GM18511 (cell line): Measurements from ENCODE around the gene COX4I1.
A peak's percentile ranks its signal among the peaks of the same experiment; 100 is the strongest.
"Not testable (repeated sequence)": the region's sequence is repeated elsewhere in the genome, so short reads cannot be mapped to it uniquely, and the experiment has no call there.

Experiments
- ATAC-seq: cut with Tn5 transposase; IDR thresholded peaks from one replicate; pipeline ENCODE4 v1.9.1; 2021; ENCODE audit warnings: mild to moderate bottlenecking, moderate library complexity; ENCODE audit not compliant: unreplicated experiment

Gene COX4I1

GRCh38 chr16:85798283-85798776, 1.2 kb upstream of the COX4I1 start:
- no peak for ATAC-seq

GRCh38 chr16:85798901-85799496, 496 bp upstream of the COX4I1 start:
- ATAC-seq: peak; percentile 25

GRCh38 chr16:85800321-85800669, 800 bp downstream of the COX4I1 start:
- ATAC-seq: peak; percentile 8

- ATAC-seq: no peak
These were observed 4.1 kb downstream of the COX4I1 start for GRCh38 chr16:85803570-85803969.

DNA sequence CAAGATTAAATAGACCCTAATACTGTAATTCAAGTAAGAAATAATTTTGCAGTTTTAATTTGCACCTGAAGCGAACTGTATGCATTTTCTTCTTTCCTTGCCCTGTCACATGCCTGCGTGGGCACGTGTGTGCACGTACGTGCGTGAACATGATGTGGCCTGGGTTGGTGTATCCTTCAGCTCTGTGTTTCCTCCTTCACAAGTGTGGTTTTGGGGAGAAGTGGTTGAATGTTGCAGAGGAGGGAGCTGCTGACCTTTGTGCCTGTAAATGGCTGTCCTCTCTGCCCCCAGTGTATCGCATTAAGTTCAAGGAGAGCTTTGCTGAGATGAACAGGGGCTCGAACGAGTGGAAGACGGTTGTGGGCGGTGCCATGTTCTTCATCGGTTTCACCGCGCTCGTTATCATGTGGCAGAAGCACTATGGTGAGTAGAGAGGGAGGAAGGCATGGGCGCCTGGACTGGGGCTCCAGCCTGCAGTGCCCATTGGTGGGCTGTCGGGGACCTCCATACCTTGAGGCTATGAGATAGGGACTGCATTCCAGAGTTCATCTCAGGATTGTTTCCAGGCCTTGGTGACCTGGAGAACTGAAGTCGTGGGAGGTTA, 6.0 kb downstream of the COX4I1 start:
- ATAC-seq: no peak

- no peak for ATAC-seq
These were observed 7.0 kb downstream of the COX4I1 start for GRCh38 chr16:85806539-85806938.

DNA sequence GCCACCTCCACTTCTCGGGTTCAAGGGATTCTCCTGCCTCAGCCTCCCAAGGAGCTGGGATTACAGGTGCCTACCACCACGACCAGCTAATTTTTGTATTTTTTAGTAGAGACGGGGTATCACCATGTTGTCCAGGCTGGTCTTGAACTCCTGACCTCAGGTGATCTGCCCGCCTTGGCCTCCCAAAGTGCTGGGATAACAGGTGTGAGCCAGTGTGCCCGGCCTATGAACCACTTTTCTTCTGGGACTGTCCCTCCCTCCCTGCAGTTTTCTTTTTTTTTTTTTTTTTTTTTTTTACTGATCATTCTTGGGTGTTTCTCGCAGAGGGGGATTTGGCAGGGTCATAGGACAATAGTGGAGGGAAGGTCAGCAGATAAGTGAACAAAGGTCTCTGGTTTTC, 7.8 kb downstream of the COX4I1 start:
- ATAC-seq: not testable (repeated sequence)

DNA sequence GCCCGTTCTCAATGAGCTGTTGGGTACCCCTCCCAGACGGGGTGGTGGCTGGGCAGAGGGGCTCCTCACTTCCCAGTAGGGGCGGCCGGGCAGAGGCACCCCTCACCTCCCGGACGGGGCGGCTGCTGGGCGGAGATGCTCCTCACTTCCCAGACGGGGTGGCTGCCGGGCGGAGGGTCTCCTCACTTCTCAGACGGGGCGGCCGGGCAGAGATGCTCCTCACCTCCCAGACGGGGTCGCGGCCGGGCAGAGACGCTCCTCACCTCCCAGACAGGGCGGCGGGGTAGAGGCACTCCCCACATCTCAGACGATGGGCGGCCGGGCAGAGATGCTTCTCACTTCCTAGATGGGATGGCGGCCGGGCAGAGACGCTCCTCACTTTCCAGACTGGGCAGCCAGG, 8.6 kb downstream of the COX4I1 start:
- not testable (repeated sequence) for ATAC-seq

DNA sequence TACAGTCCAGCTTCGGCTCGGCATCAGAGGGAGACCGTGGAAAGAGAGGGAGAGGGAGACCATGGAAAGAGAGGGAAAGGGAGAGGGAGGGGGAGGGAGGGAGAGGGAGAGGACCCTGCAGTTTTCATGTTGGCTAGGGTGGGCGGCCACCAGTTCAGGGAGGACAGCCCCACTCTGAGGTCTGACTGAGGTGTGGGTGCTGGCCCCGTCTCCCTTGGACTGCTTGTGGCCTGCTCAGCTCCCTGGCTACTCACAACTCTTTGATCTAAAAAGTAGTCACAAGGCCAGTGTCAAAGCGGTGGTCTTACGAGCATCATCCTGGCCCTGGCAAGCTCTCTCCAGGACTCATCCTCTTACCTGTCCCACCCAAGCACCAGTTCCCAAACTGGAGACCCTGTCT, 9.4 kb downstream of the COX4I1 start:
- no peak for ATAC-seq

- ATAC-seq: no peak
These were observed 10.2 kb downstream of the COX4I1 start for GRCh38 chr16:85809645-85810044.

DNA sequence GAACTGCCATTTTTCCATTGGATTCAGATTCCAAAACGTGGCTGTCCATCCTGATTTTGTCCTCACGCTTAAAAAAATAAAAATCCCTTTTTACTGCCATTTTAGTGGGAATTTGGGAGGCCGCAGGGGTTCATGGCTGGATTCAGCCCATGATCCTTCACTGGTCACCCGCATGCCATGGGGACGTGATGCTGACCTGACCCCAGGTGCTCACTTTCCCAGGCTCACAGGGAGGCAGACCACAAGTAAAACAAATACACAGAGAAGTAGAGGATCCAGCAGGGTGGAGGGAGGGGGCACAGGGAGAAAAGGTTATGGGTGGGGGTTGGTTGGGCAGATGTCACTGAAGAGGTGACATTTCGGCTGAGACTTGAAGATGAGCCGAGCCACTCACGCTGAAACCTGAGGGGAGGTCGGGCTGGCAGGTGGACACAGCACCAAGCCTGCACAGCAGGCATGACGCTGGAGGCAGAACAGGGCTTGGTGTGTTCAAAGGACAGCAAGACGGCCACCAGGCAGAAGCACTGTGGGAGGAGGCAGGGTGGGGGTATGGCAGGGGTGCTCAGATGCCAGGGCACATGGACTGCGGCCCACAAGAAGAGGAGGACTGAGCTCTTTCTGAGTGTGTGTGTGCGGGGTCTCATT, 10.7 kb downstream of the COX4I1 start:
- no peak for ATAC-seq

- ATAC-seq: no peak
These were observed 11.2 kb downstream of the COX4I1 start for GRCh38 chr16:85810742-85811115.

DNA sequence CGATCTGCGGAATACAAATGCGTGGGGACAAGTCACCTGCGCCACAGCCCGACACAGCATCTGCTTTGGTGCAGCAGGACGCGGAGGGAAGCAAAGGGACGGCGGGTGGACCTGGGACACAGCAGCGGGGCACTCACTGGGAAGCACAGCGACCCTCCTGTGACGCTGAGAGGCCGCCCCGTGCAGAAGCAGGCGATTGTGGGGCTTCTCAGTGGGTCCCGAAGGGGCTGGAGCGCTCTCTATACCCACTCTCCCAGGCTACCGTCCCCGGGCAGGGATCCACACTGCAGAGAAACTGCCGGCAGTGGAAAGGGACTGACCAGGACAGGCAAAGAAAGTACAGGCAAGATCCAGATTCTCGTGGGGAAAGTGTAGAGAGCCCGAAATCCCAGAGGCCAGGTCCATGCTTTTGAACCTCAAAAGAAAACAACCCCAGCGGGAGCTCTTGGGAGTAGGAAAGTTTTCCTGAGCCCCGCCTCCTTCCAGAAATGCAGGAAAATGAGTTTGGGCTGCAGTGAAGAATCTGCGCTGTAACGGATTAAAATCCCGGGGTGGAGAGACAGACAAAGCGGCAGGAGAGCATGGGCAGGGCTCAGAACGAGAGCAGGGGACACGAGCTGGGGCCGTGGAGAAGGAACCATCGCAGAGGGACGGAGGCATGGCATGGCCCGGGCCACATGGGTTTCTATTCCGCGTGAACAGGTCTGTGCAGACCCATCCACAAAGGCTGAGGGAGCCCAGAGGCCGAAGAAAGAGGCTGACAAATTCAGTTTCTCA, 12.7 kb downstream of the COX4I1 start:
- no peak for ATAC-seq

DNA sequence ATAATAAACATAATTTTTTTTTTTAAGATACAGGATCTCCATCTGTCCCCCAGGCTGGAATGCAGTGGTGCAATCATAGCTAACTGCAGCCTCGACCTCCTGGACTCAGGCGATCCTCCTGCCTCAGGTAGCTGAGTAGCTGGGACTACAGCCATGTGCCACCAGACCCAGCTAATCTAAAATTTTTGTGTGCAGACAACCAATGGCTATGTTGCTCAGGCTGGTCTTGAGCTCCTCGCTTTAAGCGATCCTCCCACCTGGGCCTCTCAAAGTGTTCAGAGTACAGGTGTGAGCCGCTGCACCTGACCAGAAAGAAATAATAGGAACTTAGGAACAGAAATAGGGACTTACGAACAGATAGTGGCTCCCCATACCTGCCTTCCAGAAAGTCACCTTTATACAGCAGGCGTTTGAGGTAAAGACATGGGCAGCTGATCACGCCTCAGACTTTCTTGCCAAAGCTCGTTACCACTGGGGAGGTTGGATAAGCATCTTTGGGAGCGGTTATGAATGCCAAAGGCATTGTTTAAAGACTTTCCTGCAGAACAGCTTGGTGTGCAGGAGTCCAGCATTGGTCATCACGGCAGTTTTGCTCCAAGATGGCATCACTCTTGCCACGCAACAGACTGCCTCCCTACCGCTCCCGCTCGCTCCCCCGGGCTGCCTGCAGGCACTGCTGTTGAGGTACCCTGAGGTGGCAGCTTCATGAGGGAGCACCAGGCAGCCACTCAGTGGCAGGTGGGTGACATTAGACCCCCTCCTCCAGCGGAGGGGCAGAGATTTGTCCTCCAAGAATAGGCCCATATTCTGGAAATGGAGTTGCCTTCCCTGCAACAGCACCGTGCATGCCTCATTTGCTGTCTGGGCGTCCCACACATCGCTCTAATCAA, 13.6 kb downstream of the COX4I1 start:
- ATAC-seq: no peak

GRCh38 chr16:85816159-85816558, 16.7 kb downstream of the COX4I1 start:
- no peak for ATAC-seq

GRCh38 chr16:85817195-85817594, 17.7 kb downstream of the COX4I1 start:
- ATAC-seq: not testable (repeated sequence)

GRCh38 chr16:85819245-85819644, 19.8 kb downstream of the COX4I1 start:
- no peak for ATAC-seq

DNA sequence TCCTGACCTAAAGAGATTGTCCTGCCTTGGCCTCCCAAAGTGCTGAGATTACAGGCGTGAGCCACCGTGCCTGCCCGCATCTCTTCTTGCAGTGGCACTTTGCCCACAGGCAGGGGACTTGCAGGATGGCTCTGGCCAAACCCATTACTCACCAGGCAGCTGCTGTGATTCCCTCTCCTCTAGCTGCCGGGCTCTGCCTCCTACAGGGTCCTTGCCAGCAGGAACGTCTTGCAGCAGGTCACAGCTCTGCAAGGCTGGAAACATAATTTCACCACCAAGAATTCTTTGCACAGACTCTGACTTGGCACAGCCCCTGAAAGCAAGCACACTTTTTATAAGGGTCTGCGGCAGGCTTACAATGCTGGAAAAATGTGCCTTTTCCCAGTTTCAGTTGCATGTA, 20.3 kb downstream of the COX4I1 start:
- no peak for ATAC-seq

- ATAC-seq: no peak
These were observed 21.3 kb downstream of the COX4I1 start for GRCh38 chr16:85820604-85821372.
